HepG2 (cell line): ENCODE measurements around the gene SLC25A48. TPM values are rescaled to one million over a fixed set of nuclear protein-coding genes. Genes with fewer than 3 reads are reported as not detected.
"Not testable (repeated sequence)": the region's sequence is repeated elsewhere in the genome, so short reads cannot be mapped to it uniquely, and the experiment has no call there.

Experiments used
- ATAC-seq: fragments of 200-7000 bp; cut with Tn5 transposase; 3 replicates; pipeline ENCODE4 v1.9.1; 2020; ENCODE audit warnings: mild to moderate bottlenecking, moderate library complexity
- BruUV-seq: library from RNA; stranded (reverse); fragments of 400-500 nt; replicated peaks from 2 replicates; lab custom pipeline; 2021; lab: Mats Ljungman, UMichigan
- CTCF ChIA-PET: fragments of 300-600 bp; formaldehyde crosslinking; extraction: SDS; loops from one replicate; lab custom pipeline; 2021; ENCODE audit warnings: low total read pairs, inconsistent platforms, low intra/inter-chr PET ratio; lab: Yijun Ruan, JAX
- POLR2A ChIA-PET: fragments of 350-600 bp; sonication (Branson Sonifier 250); formaldehyde crosslinking; loops from one replicate; lab custom pipeline; 2020; ENCODE audit warnings: antibody characterized with exemption, inconsistent platforms; lab: Yijun Ruan, JAX
- DNase-seq: peaks from one replicate; pipeline ENCODE4 v3.0.0-alpha.2; 2015; ENCODE audit warnings: low spot score
- FAIRE-seq: peaks from 3 replicates; lab custom pipeline; 2011; peaks lifted over from hg19 to GRCh38; lab: Jason Lieb, UNC
- H2AFZ ChIP-seq: one replicate; pipeline ENCODE4 v1.6.1; 2011; ENCODE audit warnings: low read length, inconsistent platforms
- H3K27ac ChIP-seq: fragments of 300-600 bp; 3 replicates; pipeline ENCODE4 v1.8.0; 2011; ENCODE audit warnings: mixed run types, mild to moderate bottlenecking, mixed read lengths, low read length, inconsistent platforms; ENCODE audit not compliant: insufficient read depth; ENCODE audit errors: extremely low read length
- H3K27me3 ChIP-seq, 2 experiments: fragments of 200-600 bp in 1 of 2; 2 replicates in 1 of 2; 3 replicates in 1 of 2; pipeline versions ENCODE4 v1.6.0 to v1.8.0; 2011; ENCODE audit warnings: low read length in 2 of 2, mild to moderate bottlenecking in 2 of 2, moderate library complexity in 2 of 2, inconsistent platforms in 1 of 2; ENCODE audit not compliant: insufficient read depth in 2 of 2, control insufficient read depth in 1 of 2
- H3K36me3 ChIP-seq, 2 experiments: fragments of 200-600 bp in 1 of 2; replicated peaks in 1 of 2; 2 replicates in 1 of 2; 3 replicates in 1 of 2; pipeline versions ENCODE4 v1.5.1 to v1.8.0; 2011; ENCODE audit warnings: low read length in 2 of 2, inconsistent platforms in 1 of 2; ENCODE audit not compliant: insufficient read depth in 2 of 2, control insufficient read depth in 1 of 2
- H3K4me1 ChIP-seq: 2 replicates; pipeline ENCODE4 v1.5.1; 2012; ENCODE audit warnings: low read length, inconsistent platforms; ENCODE audit not compliant: insufficient read depth
- H3K4me2 ChIP-seq: 2 replicates; pipeline ENCODE4 v1.6.0; 2011; ENCODE audit warnings: low read depth, low read length, inconsistent platforms
- H3K4me3 ChIP-seq, 3 experiments: fragments of 200-600 bp in 1 of 3; sonication (generic), shearing (Covaris generic) in 1 of 3; replicated peaks in 1 of 3; 2 replicates each; pipeline ENCODE4 v1.5.1; 2011 to 2016; ENCODE audit warnings: low read length in 3 of 3, inconsistent platforms in 2 of 3, low read depth in 2 of 3, mild to moderate bottlenecking in 2 of 3, control low read depth in 1 of 3, mixed read lengths in 1 of 3; ENCODE audit not compliant: insufficient read depth in 1 of 3
- H3K79me2 ChIP-seq: one replicate; pipeline ENCODE4 v1.6.1; 2011; ENCODE audit warnings: low read length, inconsistent platforms; ENCODE audit not compliant: insufficient read depth
- H3K9ac ChIP-seq: 2 replicates; pipeline ENCODE4 v1.6.0; 2011; ENCODE audit warnings: mild to moderate bottlenecking, low read depth, low read length, inconsistent platforms; ENCODE audit not compliant: insufficient read depth
- H3K9me3 ChIP-seq: 2 replicates; pipeline ENCODE4 v1.5.1; 2012; ENCODE audit warnings: mild to moderate bottlenecking, low read length
- H4K20me1 ChIP-seq: 2 replicates; pipeline ENCODE4 v1.6.0; 2011; ENCODE audit warnings: inconsistent platforms, mild to moderate bottlenecking, low read length, moderate library complexity; ENCODE audit not compliant: insufficient read depth
- AHR ChIP-seq: IDR thresholded peaks from 2 replicates; pipeline ENCODE4 v1.6.1; 2018; ENCODE audit warnings: missing genetic modification reagents, missing compliant biosample characterization
- ATF7-NPFF ChIP-seq: sonication (generic); formaldehyde crosslinking; IDR thresholded peaks from 2 replicates; pipeline ENCODE4 v1.8.1; 2023; ENCODE audit warnings: mild to moderate bottlenecking, low read depth, missing genetic modification reagents, moderate library complexity
- ATM ChIP-seq: fragments of 450-650 bp; IDR thresholded peaks from 2 replicates; pipeline ENCODE4 v1.7.1; 2017; ENCODE audit warnings: mild to moderate bottlenecking, borderline replicate concordance
- KLF6 ChIP-seq: IDR thresholded peaks from 2 replicates; pipeline ENCODE4 v1.8.0; 2016; ENCODE audit warnings: missing biosample characterization, missing genetic modification reagents
- NFE2L1 ChIP-seq: sonication (generic); formaldehyde crosslinking; IDR thresholded peaks from 2 replicates; pipeline ENCODE4 v1.4.0; 2020; ENCODE audit warnings: missing genetic modification reagents, mild to moderate bottlenecking, borderline replicate concordance
- PCBP2 ChIP-seq: fragments of 200-400 bp; formaldehyde crosslinking; optimal IDR thresholded peaks from 2 replicates; pipeline ENCODE3; 2018; ENCODE audit warnings: low read length, low read depth; ENCODE audit not compliant: poor library complexity, severe bottlenecking
- POLR2AphosphoS5 ChIP-seq: IDR thresholded peaks from 2 replicates; pipeline ENCODE4 v1.6.1; 2012; ENCODE audit warnings: low read depth, low read length
- PRPF4 ChIP-seq: fragments of 200-400 bp; formaldehyde crosslinking; IDR thresholded peaks from 2 replicates; pipeline ENCODE4 v1.6.1; 2016; ENCODE audit warnings: low read length, low read depth; ENCODE audit not compliant: poor library complexity, severe bottlenecking
- RFX1 ChIP-seq: fragments of 450-650 bp; IDR thresholded peaks from 2 replicates; pipeline ENCODE4 v1.6.1; 2017
- SOX6 ChIP-seq, 2 experiments: fragments of 450-650 bp in 1 of 2; sonication (generic) in 1 of 2; formaldehyde crosslinking in 1 of 2; IDR thresholded peaks; 2 replicates each; pipeline versions ENCODE4 v1.4.0 to v1.6.1; 2017 to 2020; ENCODE audit warnings: antibody characterized with exemption in 1 of 2, mild to moderate bottlenecking in 1 of 2, missing genetic modification reagents in 1 of 2
- XBP1 ChIP-seq: sonication (generic); formaldehyde crosslinking; IDR thresholded peaks from 2 replicates; pipeline ENCODE4 v1.5.0; 2020; ENCODE audit warnings: missing genetic modification reagents
- ZNF556 ChIP-seq: sonication (generic); formaldehyde crosslinking; IDR thresholded peaks from 2 replicates; pipeline ENCODE4 v1.4.0; 2020; ENCODE audit warnings: mild to moderate bottlenecking, missing genetic modification reagents, borderline replicate concordance
- ZNF660 ChIP-seq: sonication (generic); formaldehyde crosslinking; IDR thresholded peaks from 2 replicates; pipeline ENCODE4 v1.5.1; 2020; ENCODE audit warnings: mild to moderate bottlenecking, low read depth, missing genetic modification reagents, borderline replicate concordance
- ZNF747 ChIP-seq: sonication (generic); formaldehyde crosslinking; IDR thresholded peaks from 2 replicates; pipeline ENCODE4 v1.8.1; 2023; ENCODE audit warnings: missing genetic modification reagents, mild to moderate bottlenecking, borderline replicate concordance
- WGBS: methylation state at CpG from one replicate; pipeline ENCODE4 v1.1.6; 2017; ENCODE audit warnings: low lambda C conversion rate; 5-methylcytosine and 5-hydroxymethylcytosine counted together
- in situ Hi-C: cut with HindIII; loops from 2 replicates; pipeline ENCODE4 v1.10.0; 2017; ENCODE audit warnings: low pct_unique_long_range_greater_than_20kb; ENCODE audit not compliant: extremely low pct_ligation_motif_present
- intact Hi-C: fragments of 100-400 bp; cut with micrococcal nuclease; formaldehyde crosslinking; loops from one replicate; pipeline ENCODE4 v1.10.0; 2022; ENCODE audit not compliant: unreplicated experiment
- polyA plus RNA-seq, 8 experiments: library from polyadenylated mRNA; depleted of rRNA in 3 of 8; stranded (reverse) in 7 of 8; unstranded in 1 of 8; fragments of >200 nt; fragmentation: Illumina TruSeq in 4 of 8; extraction: Trizol in 4 of 8; gene quantifications; 2 replicates each; pipeline versions ENCODE4 v1.2.1 to v1.2.3, GENCODE V29; 2011 to 2016; ENCODE audit warnings: low read depth in 4 of 8, missing spikeins in 1 of 8, mixed read lengths in 1 of 8; ENCODE audit not compliant: insufficient read depth in 1 of 8
- total RNA-seq, 5 experiments: library from RNA; depleted of rRNA; stranded (reverse); fragments of >200 nt; fragmentation: Illumina TruSeq; extraction: Trizol; gene quantifications; 2 replicates each; pipeline ENCODE4 v1.2.3, GENCODE V29; 2016; ENCODE audit warnings: low read depth in 1 of 5
- TF ChIP-seq, protein P1 (sequence below): sonication (generic); formaldehyde crosslinking; IDR thresholded peaks from 2 replicates; pipeline ENCODE4 v1.4.0; 2020; ENCODE audit warnings: missing genetic modification reagents
- TF ChIP-seq, protein P2 (sequence below): sonication (generic); formaldehyde crosslinking; IDR thresholded peaks from 2 replicates; pipeline ENCODE4 v1.8.1; 2023; ENCODE audit warnings: mild to moderate bottlenecking, missing genetic modification reagents
- TF ChIP-seq, protein P3 (sequence below): IDR thresholded peaks from 2 replicates; pipeline ENCODE4 v1.6.1; 2012; ENCODE audit warnings: low read depth, low read length, improper control_type of control experiment
- TF ChIP-seq, protein P4 (sequence below): sonication (generic); formaldehyde crosslinking; IDR thresholded peaks from 2 replicates; pipeline ENCODE4 v1.5.1; 2020; ENCODE audit warnings: missing genetic modification reagents, mild to moderate bottlenecking, borderline replicate concordance
- TF ChIP-seq, protein P5 (sequence below): IDR thresholded peaks from 2 replicates; pipeline ENCODE4 v1.6.1; 2016; ENCODE audit warnings: low read depth, borderline replicate concordance

SLC25A48 gene
- total and polyA plus RNA-seq, 2 of the 13 experiments (the other 11 are each of a cell fraction or from before 2014, with no cell fraction given) = 0.17 to 4.5 TPM

DNA sequence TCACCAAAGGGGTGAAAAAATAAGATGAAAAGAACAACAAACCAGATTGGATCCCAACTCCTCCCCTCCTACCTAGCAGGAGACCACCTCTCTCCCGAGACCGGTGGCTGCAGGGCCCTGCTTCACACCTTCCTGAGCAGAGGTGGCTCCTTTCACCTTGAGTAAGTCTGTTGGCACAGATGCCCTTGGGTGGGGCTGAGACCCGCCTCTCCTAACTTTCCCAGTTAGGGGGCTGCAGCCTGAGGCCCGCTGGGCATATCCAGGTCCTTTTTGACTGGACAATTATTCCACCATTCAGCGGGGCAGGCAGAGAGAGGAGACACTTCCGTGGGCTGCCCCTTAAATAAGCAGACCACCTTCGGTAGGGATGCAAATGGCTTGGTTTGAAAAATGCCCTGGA lies 1.3 kb downstream of the SLC25A48 start:
- H3K4me2 ChIP-seq = no peak overlapping the region
- H3K9ac ChIP-seq = no peak overlapping the region
- CTCF ChIA-PET = no interaction called here

DNA sequence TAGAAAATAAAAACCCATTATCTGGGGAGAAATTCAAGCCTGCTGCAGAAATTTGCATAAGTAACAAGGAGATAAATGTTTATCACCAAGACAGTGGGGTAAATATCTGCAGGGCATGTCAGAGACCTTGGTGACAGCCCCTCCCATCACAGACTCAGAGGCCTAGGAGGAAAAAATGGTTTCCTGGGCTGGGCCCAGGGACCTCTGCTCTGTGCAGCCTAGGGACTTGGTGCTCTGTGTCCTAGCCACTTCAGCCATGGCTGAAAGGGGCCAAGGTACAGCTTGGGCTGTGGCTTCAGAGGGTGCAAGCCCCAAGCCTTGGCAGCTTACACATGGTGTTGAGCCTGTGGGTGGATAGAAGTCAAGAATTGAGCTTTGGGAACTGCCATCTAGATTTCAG lies 3.9 kb downstream of the SLC25A48 start:
- CTCF ChIA-PET, ATAC-seq, H3K4me3 ChIP-seq, in situ Hi-C loops, H3K36me3 ChIP-seq, H3K79me2 ChIP-seq, H3K4me1 ChIP-seq, H3K9me3 ChIP-seq, H2AFZ ChIP-seq, POLR2A ChIA-PET, H3K27ac ChIP-seq, intact Hi-C loops, FAIRE-seq, H3K4me2 ChIP-seq, H4K20me1 ChIP-seq, H3K9ac ChIP-seq, BruUV-seq, DNase-seq: not testable (repeated sequence)
- peaks cover 0 to 22% of the 10 kb centered on the region in 2 experiments; a peak in 4 of 5 replicates for H3K27me3 ChIP-seq

More for the DNA sequence above, 1.3 kb downstream of the SLC25A48 start:
- ATAC-seq = no peak
- intact Hi-C loops = no loop called here
- Histone ChIP-seq H4K20me1 (no peaks in the 10 kb centered on the region), H3K79me2 (no peaks in the 10 kb centered on the region), H3K27ac (no peak overlapping the region), H3K4me3 (no peak overlapping the region), H3K36me3 (no peaks in the 10 kb centered on the region), H3K9me3 (0 out of 2 replicates have a peak, but pooled peaks cover 6% of the 10 kb centered on the region), H3K4me1 (peaks cover 7% of the 10 kb centered on the region; the same call in 1 of the 2 replicates), H2AFZ (no peak overlapping the region), H3K27me3 (peaks cover 1 to 45% of the 10 kb centered on the region in 2 experiments; a peak in 4 of 5 replicates)
- POLR2A ChIA-PET = no interaction called here
- no peak for TF ChIP-seq ZNF556 (CRISPR knock-in tag)
- TF ChIP-seq, protein P1, sequence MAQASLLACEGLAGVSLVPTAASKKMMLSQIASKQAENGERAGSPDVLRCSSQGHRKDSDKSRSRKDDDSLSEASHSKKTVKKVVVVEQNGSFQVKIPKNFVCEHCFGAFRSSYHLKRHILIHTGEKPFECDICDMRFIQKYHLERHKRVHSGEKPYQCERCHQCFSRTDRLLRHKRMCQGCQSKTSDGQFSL = no peak
- no peak for TF ChIP-seq RFX1
- no peak for TF ChIP-seq ZNF660 (CRISPR knock-in tag)
- no peak for TF ChIP-seq NFE2L1 (CRISPR knock-in tag)
- TF ChIP-seq, protein P2, sequence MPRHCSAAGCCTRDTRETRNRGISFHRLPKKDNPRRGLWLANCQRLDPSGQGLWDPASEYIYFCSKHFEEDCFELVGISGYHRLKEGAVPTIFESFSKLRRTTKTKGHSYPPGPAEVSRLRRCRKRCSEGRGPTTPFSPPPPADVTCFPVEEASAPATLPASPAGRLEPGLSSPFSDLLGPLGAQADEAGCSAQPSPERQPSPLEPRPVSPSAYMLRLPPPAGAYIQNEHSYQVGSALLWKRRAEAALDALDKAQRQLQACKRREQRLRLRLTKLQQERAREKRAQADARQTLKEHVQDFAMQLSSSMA (CRISPR knock-in tag) = no peak
- no peak for TF ChIP-seq AHR (CRISPR knock-in tag)
- TF ChIP-seq, protein P3, sequence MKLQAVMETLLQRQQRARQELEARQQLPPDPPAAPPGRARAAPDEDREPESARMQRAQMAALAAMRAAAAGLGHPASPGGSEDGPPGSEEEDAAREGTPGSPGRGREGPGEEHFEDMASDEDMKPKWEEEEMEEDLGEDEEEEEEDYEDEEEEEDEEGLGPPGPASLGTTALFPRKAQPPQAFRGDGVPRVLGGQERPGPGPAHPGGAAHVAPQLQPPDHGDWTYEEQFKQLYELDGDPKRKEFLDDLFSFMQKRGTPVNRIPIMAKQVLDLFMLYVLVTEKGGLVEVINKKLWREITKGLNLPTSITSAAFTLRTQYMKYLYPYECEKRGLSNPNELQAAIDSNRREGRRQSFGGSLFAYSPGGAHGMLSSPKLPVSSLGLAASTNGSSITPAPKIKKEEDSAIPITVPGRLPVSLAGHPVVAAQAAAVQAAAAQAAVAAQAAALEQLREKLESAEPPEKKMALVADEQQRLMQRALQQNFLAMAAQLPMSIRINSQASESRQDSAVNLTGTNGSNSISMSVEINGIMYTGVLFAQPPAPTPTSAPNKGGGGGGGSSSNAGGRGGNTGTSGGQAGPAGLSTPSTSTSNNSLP = no peak
- TF ChIP-seq, protein P4, sequence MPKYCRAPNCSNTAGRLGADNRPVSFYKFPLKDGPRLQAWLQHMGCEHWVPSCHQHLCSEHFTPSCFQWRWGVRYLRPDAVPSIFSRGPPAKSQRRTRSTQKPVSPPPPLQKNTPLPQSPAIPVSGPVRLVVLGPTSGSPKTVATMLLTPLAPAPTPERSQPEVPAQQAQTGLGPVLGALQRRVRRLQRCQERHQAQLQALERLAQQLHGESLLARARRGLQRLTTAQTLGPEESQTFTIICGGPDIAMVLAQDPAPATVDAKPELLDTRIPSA (CRISPR knock-in tag) = no peak
- TF ChIP-seq ATM = no peak
- TF ChIP-seq SOX6 (IDR thresholded peaks at IDR 0.05) = no peak
- TF ChIP-seq SOX6 (CRISPR knock-in tag; IDR thresholded peaks at IDR 0.05) = no peak
- no peak for TF ChIP-seq ZNF747 (CRISPR knock-in tag)
- TF ChIP-seq, protein P5, sequence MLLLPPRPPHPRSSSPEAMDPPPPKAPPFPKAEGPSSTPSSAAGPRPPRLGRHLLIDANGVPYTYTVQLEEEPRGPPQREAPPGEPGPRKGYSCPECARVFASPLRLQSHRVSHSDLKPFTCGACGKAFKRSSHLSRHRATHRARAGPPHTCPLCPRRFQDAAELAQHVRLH (CRISPR knock-in tag) = no peak
- TF ChIP-seq ATF7-NPFF (CRISPR knock-in tag) = no peak
- no peak for TF ChIP-seq PRPF4
- no peak for TF ChIP-seq XBP1 (CRISPR knock-in tag)
- no peak for TF ChIP-seq KLF6 (CRISPR knock-in tag)
- no peak for TF ChIP-seq POLR2AphosphoS5
- TF ChIP-seq PCBP2 = no peak
- FAIRE-seq = no peak
- no peak for DNase-seq
- WGBS = 72% methylated on average over 7 of the region's 7 CpGs
- in situ Hi-C loops = no loop called here
- BruUV-seq = no TSS peak
